Thyroid gland (tissue), 4 donors: ENCODE results near the gene LAMA3. TPM values are rescaled to one million over a fixed set of nuclear protein-coding genes. Genes with fewer than 3 reads are reported as not detected.

Experiments used
- DNase-seq, 2 donors: peaks; one replicate each; pipeline ENCODE4 v3.0.0-alpha.2; 2019
- H3K27ac ChIP-seq, 3 donors: fragments of 200-600 bp; sonication (generic); 1 replicate in 2 of 3; 2 replicates in 1 of 3; pipeline ENCODE4 v1.5.1; 2016 to 2019; ENCODE audit warnings: mild to moderate bottlenecking in 1 of 3, moderate library complexity in 1 of 3
- H3K27me3 ChIP-seq: fragments of 200-600 bp; sonication (generic); one replicate; pipeline ENCODE4 v1.5.1; 2019
- H3K36me3 ChIP-seq, 2 donors: fragments of 200-600 bp; sonication (generic); one replicate each; pipeline ENCODE4 v1.5.1; 2016 to 2019
- H3K4me1 ChIP-seq, 2 donors: fragments of 200-600 bp; sonication (generic); one replicate each; pipeline ENCODE4 v1.5.1; 2017 to 2019
- H3K4me3 ChIP-seq, 3 donors: fragments of 200-600 bp; sonication (generic); replicated peaks in 1 of 3; 1 replicate in 2 of 3; 2 replicates in 1 of 3; pipeline ENCODE4 v1.5.1; 2016; ENCODE audit warnings: mild to moderate bottlenecking in 1 of 3
- H3K9me3 ChIP-seq: fragments of 200-600 bp; sonication (generic); one replicate; pipeline ENCODE4 v1.5.1; 2017
- POLR2A ChIP-seq, 2 donors: fragments of 450-650 bp; IDR thresholded peaks; one replicate each; pipeline ENCODE4 v1.6.1; 2017; ENCODE audit warnings: antibody characterized with exemption in 2 of 2, mild to moderate bottlenecking in 2 of 2, moderate library complexity in 1 of 2
- WGBS, 2 donors: methylation state at CpG; one replicate each; pipeline ENCODE4 v1.1.5; 2017; 5-methylcytosine and 5-hydroxymethylcytosine counted together
- intact Hi-C: fragments of 100-400 bp; cut with DNase I; formaldehyde crosslinking; loops from one replicate; pipeline ENCODE4 v1.15.1; 2023
- total RNA-seq, 4 donors: library from RNA; depleted of rRNA; stranded (reverse); fragments of >200 nt; gene quantifications; one replicate each; pipeline ENCODE4 v1.2.3, GENCODE V29; 2016
- TF ChIP-seq, protein P1 (sequence below), 6 experiments: fragments of 200-600 bp in 3 of 6; fragments of 450-650 bp in 3 of 6; sonication (generic) in 3 of 6; IDR thresholded peaks; one replicate each; pipeline ENCODE4 v1.5.1; 2016 to 2019; ENCODE audit warnings: antibody characterized with exemption in 6 of 6, mild to moderate bottlenecking in 2 of 6, inconsistent platforms in 1 of 6, moderate library complexity in 1 of 6

The LAMA3 gene
- total RNA-seq, 4 donors from 2014 or later, result 7.5 to 12.1 (median 8.9) TPM

DNA sequence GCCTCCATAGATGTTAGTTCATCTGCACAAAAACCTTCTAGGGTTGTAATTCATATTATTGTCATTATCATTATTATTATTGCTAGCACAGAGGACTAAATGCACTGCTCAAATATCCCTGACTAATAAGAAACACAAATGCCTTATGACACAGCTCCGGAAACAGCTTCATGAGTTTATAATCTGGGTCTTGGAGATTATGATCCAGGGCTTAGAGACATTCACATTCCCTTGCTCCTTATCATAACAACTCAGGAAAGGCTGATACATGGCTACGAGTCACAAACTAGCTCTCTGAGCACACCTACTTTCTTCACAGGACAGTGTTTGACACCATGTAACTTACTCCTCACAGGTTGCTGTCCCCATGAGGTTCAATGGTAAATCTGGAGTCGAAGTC, 223.1 kb downstream of the LAMA3 start:
- 96 to 97% methylated on average over 3 of the region's 3 CpGs for WGBS, 2 donors
- H3K9me3 ChIP-seq, result no peaks in the 10 kb centered on the region
- intact Hi-C loops, result loop anchor here (10.0 kb wide), 1 partner anchor 98 kb away; no protein-coding TSS in a partner anchor
- TF ChIP-seq, protein P1, sequence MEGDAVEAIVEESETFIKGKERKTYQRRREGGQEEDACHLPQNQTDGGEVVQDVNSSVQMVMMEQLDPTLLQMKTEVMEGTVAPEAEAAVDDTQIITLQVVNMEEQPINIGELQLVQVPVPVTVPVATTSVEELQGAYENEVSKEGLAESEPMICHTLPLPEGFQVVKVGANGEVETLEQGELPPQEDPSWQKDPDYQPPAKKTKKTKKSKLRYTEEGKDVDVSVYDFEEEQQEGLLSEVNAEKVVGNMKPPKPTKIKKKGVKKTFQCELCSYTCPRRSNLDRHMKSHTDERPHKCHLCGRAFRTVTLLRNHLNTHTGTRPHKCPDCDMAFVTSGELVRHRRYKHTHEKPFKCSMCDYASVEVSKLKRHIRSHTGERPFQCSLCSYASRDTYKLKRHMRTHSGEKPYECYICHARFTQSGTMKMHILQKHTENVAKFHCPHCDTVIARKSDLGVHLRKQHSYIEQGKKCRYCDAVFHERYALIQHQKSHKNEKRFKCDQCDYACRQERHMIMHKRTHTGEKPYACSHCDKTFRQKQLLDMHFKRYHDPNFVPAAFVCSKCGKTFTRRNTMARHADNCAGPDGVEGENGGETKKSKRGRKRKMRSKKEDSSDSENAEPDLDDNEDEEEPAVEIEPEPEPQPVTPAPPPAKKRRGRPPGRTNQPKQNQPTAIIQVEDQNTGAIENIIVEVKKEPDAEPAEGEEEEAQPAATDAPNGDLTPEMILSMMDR (IDR thresholded peaks at IDR 0.05), result no peak
- TF ChIP-seq POLR2A (IDR thresholded peaks at IDR 0.05), result no peak
- H3K4me1 ChIP-seq, result no peaks in the 10 kb centered on the region
- DNase-seq, result no peak
- H3K36me3 ChIP-seq, result no peaks in the 10 kb centered on the region
- no peaks in the 10 kb centered on the region for H3K27me3 ChIP-seq
- no peak overlapping the region for H3K27ac ChIP-seq
- no peak overlapping the region for H3K4me3 ChIP-seq

DNA sequence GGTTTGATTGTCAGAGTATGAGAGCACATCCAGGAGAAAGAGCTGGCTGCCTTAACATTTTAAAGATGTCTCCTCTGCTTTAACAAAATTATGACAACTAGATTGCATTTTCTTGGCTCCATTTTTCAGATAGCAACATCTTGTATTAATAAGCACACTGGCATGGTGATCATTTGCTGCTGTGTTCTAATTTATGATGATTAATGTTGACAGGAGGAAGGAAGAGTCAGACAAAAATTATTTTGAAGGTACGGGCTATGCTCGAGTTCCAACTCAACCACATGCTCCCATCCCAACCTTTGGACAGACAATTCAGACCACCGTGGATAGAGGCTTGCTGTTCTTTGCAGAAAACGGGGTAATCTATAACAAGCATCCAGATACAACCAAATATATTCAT, 227.1 kb downstream of the LAMA3 start:
- H3K4me1 ChIP-seq, result no peaks in the 10 kb centered on the region
- 76 to 86% methylated on average over 4 of the region's 4 CpGs for WGBS, 2 donors
- no peak overlapping the region for H3K4me3 ChIP-seq
- intact Hi-C loops, result loop anchor here (10.0 kb wide), 1 partner anchor 102 kb away; no protein-coding TSS in a partner anchor
- DNase-seq, result no peak
- no peaks in the 10 kb centered on the region for H3K36me3 ChIP-seq
- H3K9me3 ChIP-seq, result no peaks in the 10 kb centered on the region
- H3K27me3 ChIP-seq, result no peaks in the 10 kb centered on the region
- TF ChIP-seq, protein P1 (IDR thresholded peaks at IDR 0.05), result no peak
- no peak for TF ChIP-seq POLR2A (IDR thresholded peaks at IDR 0.05)
- H3K27ac ChIP-seq, result no peak overlapping the region

DNA sequence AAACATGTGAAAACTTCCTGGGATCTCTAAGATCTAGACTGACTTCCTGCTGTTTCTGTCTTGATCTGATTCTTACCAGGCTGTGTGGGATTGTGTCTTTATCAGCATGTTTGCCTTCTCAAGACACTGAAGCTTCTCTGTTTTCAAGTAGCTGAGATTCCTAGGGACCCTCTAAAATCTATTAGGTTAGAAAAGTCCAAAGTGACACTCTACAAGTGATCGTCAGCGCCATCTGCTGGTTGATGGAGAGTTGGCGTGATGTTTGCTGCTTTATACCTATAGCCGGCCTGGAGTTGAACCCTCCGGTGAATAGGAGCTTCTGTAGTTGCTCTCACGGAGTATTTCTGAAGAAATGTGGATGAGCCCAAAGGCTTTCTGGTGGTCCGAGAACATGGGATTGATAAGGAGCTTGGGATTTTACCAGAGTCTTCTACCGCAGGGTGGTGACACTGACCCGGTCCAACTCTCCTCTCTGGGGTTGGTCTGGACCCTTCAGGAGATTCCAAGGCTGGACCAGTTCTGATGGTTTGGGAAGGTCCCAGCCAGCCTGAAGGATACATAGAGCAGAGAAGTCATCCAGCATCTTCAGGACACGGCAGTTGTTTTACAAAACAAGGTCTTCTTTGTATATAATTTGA, 229.3 kb downstream of the LAMA3 start:
- WGBS, 2 donors, result 33 to 34% methylated on average over 10 of the region's 10 CpGs
- H3K9me3 ChIP-seq, result no peaks in the 10 kb centered on the region
- no peak overlapping the region for H3K27ac ChIP-seq
- H3K4me3 ChIP-seq, result no peak overlapping the region
- DNase-seq, result peak; percentile 70 to 75
- no peaks in the 10 kb centered on the region for H3K36me3 ChIP-seq
- TF ChIP-seq, protein P1 (IDR thresholded peaks at IDR 0.05), result peak; percentile 60 to 87 (median 66)
- TF ChIP-seq POLR2A (IDR thresholded peaks at IDR 0.05), result no peak
- H3K27me3 ChIP-seq, result no peaks in the 10 kb centered on the region
- no peaks in the 10 kb centered on the region for H3K4me1 ChIP-seq
- intact Hi-C loops, result loop anchor here (10.0 kb wide), 1 partner anchor 104 kb away; no protein-coding TSS in a partner anchor

DNA sequence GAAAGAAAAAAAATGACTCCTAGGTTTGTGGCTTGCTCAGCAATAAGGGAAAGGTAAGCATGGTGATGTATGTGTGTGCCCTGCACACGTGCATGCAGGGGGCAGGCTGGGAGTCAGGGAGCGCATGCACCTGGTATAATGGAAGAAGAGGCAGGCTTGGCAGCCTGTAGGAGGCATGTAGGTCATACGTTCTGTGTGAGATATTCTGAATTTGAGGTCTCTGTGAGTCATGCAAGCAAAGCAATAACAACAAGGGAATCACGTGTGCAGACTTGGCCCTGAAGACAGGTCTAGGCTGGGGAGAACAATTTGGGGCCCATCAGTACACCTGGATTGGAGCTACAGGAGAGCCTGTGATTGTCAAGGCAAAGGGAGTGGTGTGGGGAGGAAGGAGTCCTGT, 230.8 kb downstream of the LAMA3 start:
- H3K4me3 ChIP-seq, result no peak overlapping the region

More for the DNA sequence above, 230.8 kb downstream of the LAMA3 start:
- no peaks in the 10 kb centered on the region for H3K9me3 ChIP-seq
- intact Hi-C loops, result no loop called here
- H3K36me3 ChIP-seq, result no peaks in the 10 kb centered on the region
- H3K4me1 ChIP-seq, result no peaks in the 10 kb centered on the region
- no peak for DNase-seq
- no peak for TF ChIP-seq POLR2A (IDR thresholded peaks at IDR 0.05)
- TF ChIP-seq, protein P1 (IDR thresholded peaks at IDR 0.05), result no peak
- WGBS, 2 donors, result 74 to 84% methylated on average over 4 of the region's 4 CpGs
- no peaks in the 10 kb centered on the region for H3K27me3 ChIP-seq
- no peak overlapping the region for H3K27ac ChIP-seq
